WTC11 (cell line): Measurements from ENCODE around the gene ZNRF3.

Experiments
- CREM ChIP-seq: sonication (generic); formaldehyde crosslinking; IDR thresholded peaks from 2 replicates; pipeline ENCODE4 v1.8.1; 2022; ENCODE audit warnings: mild to moderate bottlenecking, missing genetic modification reagents, moderate library complexity
- CTCF ChIP-seq: fragments of 200-600 bp; IDR thresholded peaks from 2 replicates; pipeline ENCODE4 v1.8.0; 2022; ENCODE audit warnings: antibody characterized with exemption
- FOXK1 ChIP-seq: sonication (generic); formaldehyde crosslinking; IDR thresholded peaks from 2 replicates; pipeline ENCODE4 v1.8.0; 2022; ENCODE audit warnings: mild to moderate bottlenecking, moderate library complexity, missing genetic modification reagents
- IRF2 ChIP-seq: sonication (generic); formaldehyde crosslinking; IDR thresholded peaks from 2 replicates; pipeline ENCODE4 v1.8.0; 2022; ENCODE audit warnings: low read depth, missing genetic modification reagents, borderline replicate concordance
- JAZF1 ChIP-seq: fragments of 250-450 bp; sonication (Bioruptor Pico); IDR thresholded peaks from 2 replicates; pipeline ENCODE4 v1.9.0; 2021; ENCODE audit warnings: moderate library complexity, mild to moderate bottlenecking, inconsistent platforms
- KAT7 ChIP-seq: sonication (generic); formaldehyde crosslinking; IDR thresholded peaks from 2 replicates; pipeline ENCODE4 v1.8.1; 2023; ENCODE audit warnings: missing genetic modification reagents, mild to moderate bottlenecking, borderline replicate concordance
- SP1 ChIP-seq: sonication (generic); formaldehyde crosslinking; conservative IDR thresholded peaks from 2 replicates; pipeline ENCODE4 v1.8.1; 2022; ENCODE audit warnings: missing genetic modification reagents
- ZNF423 ChIP-seq: fragments of 250-450 bp; sonication (Bioruptor Pico); IDR thresholded peaks from 2 replicates; pipeline ENCODE4 v2.1.2; 2022; ENCODE audit warnings: mild to moderate bottlenecking, moderate library complexity

- TF ChIP-seq CTCF: no peak
- TF ChIP-seq JAZF1: no peak
- TF ChIP-seq CREM (CRISPR knock-in tag): no peak
- TF ChIP-seq IRF2 (CRISPR knock-in tag): no peak
- TF ChIP-seq KAT7 (CRISPR knock-in tag): no peak
- TF ChIP-seq FOXK1 (CRISPR knock-in tag): no peak
- no peak for TF ChIP-seq ZNF423
- TF ChIP-seq SP1 (CRISPR knock-in tag): no peak
These were observed 199.6 kb downstream of the ZNRF3 start for GRCh38 chr22:29082826-29083545.
